K562 (cell line): ENCODE data around the gene BEST3. TPM values are rescaled to one million over a fixed set of nuclear protein-coding genes. Genes with fewer than 3 reads are reported as not detected.
A peak's percentile ranks its signal among the peaks of the same experiment; 100 is the strongest.

Experiments used
- BRCA1 ChIP-seq, 2 experiments: fragments of 450-650 bp in 1 of 2; sonication (generic) in 1 of 2; formaldehyde crosslinking in 1 of 2; IDR thresholded peaks; 2 replicates each; pipeline versions ENCODE4 v1.5.0 to v1.6.1; 2017 to 2020; ENCODE audit warnings: mild to moderate bottlenecking in 1 of 2, missing genetic modification reagents in 1 of 2
- C11orf30 ChIP-seq: fragments of 450-650 bp; IDR thresholded peaks from 2 replicates; pipeline ENCODE4 v1.6.1; 2016; ENCODE audit warnings: low read depth, mild to moderate bottlenecking
- CEBPZ ChIP-seq: fragments of 150-350 bp; IDR thresholded peaks from 2 replicates; pipeline ENCODE4 v1.6.1; 2014; ENCODE audit warnings: low read depth, mild to moderate bottlenecking, low read length, borderline replicate concordance
- COPS2 ChIP-seq: fragments of 450-650 bp; conservative IDR thresholded peaks from 2 replicates; pipeline ENCODE4 v1.6.1; 2016; ENCODE audit warnings: mild to moderate bottlenecking, moderate library complexity
- CREB3L1 ChIP-seq: fragments of 450-650 bp; IDR thresholded peaks from 2 replicates; pipeline ENCODE4 v1.6.1; 2014; ENCODE audit warnings: low read depth, mild to moderate bottlenecking, moderate library complexity, borderline replicate concordance
- ELF2 ChIP-seq: fragments of 250-450 bp; sonication (Bioruptor Pico); IDR thresholded peaks from 2 replicates; pipeline ENCODE4 v1.5.0; 2021; ENCODE audit warnings: mild to moderate bottlenecking
- EP300 ChIP-seq: IDR thresholded peaks from 2 replicates; pipeline ENCODE4 v1.6.1; 2012; ENCODE audit warnings: low read length, improper control_type of control experiment
- FOXJ3 ChIP-seq: sonication (generic); formaldehyde crosslinking; IDR thresholded peaks from 2 replicates; pipeline ENCODE4 v1.4.0; 2020; ENCODE audit warnings: mild to moderate bottlenecking, missing genetic modification reagents
- GATAD2A ChIP-seq: fragments of 450-650 bp; IDR thresholded peaks from 2 replicates; pipeline ENCODE4 v1.6.1; 2017
- GATAD2B ChIP-seq: fragments of 450-650 bp; IDR thresholded peaks from 2 replicates; pipeline ENCODE4 v1.6.1; 2017; ENCODE audit warnings: mild to moderate bottlenecking, borderline replicate concordance
- HMG20B ChIP-seq: fragments of 250-450 bp; sonication (Bioruptor Pico); IDR thresholded peaks from 2 replicates; pipeline ENCODE4 v1.5.0; 2021; ENCODE audit warnings: mild to moderate bottlenecking
- KLF6 ChIP-seq: fragments of 250-450 bp; sonication (Bioruptor Pico); IDR thresholded peaks from 2 replicates; pipeline ENCODE4 v1.4.0; 2020; ENCODE audit warnings: mild to moderate bottlenecking, moderate library complexity, borderline replicate concordance
- MAZ ChIP-seq, 2 experiments: fragments of 450-650 bp in 1 of 2; sonication (generic) in 1 of 2; formaldehyde crosslinking; IDR thresholded peaks in 1 of 2; conservative IDR thresholded peaks in 1 of 2; 2 replicates each; pipeline versions ENCODE4 v1.4.0 to v1.5.0; 2020; ENCODE audit warnings: mild to moderate bottlenecking in 1 of 2, missing genetic modification reagents in 1 of 2
- MCM7 ChIP-seq, 2 experiments: fragments of 450-650 bp; IDR thresholded peaks; 2 replicates each; pipeline ENCODE4 v1.6.1; 2016 to 2018
- POLR2G ChIP-seq: fragments of 200-400 bp; formaldehyde crosslinking; IDR thresholded peaks from 2 replicates; pipeline ENCODE4 v1.6.1; 2017; ENCODE audit warnings: low read depth, mild to moderate bottlenecking, antibody characterized with exemption, low read length, moderate library complexity
- SIRT6 ChIP-seq: IDR thresholded peaks from one replicate; pipeline ENCODE4 v1.6.1; 2012; ENCODE audit warnings: low read depth, mild to moderate bottlenecking, control low read depth, inconsistent platforms, low read length, moderate library complexity
- SP1 ChIP-seq: sonication (generic); formaldehyde crosslinking; IDR thresholded peaks from 2 replicates; pipeline ENCODE4 v1.8.1; 2022; ENCODE audit warnings: mild to moderate bottlenecking, missing genetic modification reagents
- TEAD2 ChIP-seq: fragments of 450-650 bp; IDR thresholded peaks from 2 replicates; pipeline ENCODE4 v1.6.1; 2016; ENCODE audit warnings: missing genetic modification characterization, control low read depth, missing compliant biosample characterization
- TFE3 ChIP-seq: fragments of 450-650 bp; formaldehyde crosslinking; IDR thresholded peaks from 2 replicates; pipeline ENCODE4 v1.4.0; 2020; ENCODE audit warnings: mild to moderate bottlenecking, mixed read lengths
- TSC22D4 ChIP-seq: fragments of 450-650 bp; IDR thresholded peaks from 2 replicates; pipeline ENCODE4 v1.6.1; 2016; ENCODE audit warnings: missing genetic modification characterization, missing biosample characterization, control low read depth
- USF1 ChIP-seq: sonication (generic); formaldehyde crosslinking; IDR thresholded peaks from 2 replicates; pipeline ENCODE4 v1.9.0; 2022; ENCODE audit warnings: mild to moderate bottlenecking, missing genetic modification reagents
- XRCC3 ChIP-seq: fragments of 450-650 bp; IDR thresholded peaks from 2 replicates; pipeline ENCODE4 v1.6.1; 2017; ENCODE audit warnings: mild to moderate bottlenecking, moderate library complexity
- ZBED1 ChIP-seq: IDR thresholded peaks from 2 replicates; pipeline ENCODE4 v1.6.1; 2014
- ZNF140 ChIP-seq: fragments of 250-450 bp; sonication (Bioruptor Pico); IDR thresholded peaks from 2 replicates; pipeline ENCODE4 v1.8.0; 2021; ENCODE audit warnings: moderate library complexity, mild to moderate bottlenecking, inconsistent platforms
- ZNF384 ChIP-seq: IDR thresholded peaks from 2 replicates; pipeline ENCODE4 v1.6.1; 2012; ENCODE audit warnings: low read depth, low read length, improper control_type of control experiment
- polyA plus RNA-seq, 8 experiments: library from polyadenylated mRNA; depleted of rRNA in 4 of 8; stranded (reverse) in 5 of 8; unstranded in 3 of 8; fragments of >200 nt; fragmentation: Nextera tagmentation in 2 of 8; fragmentation: Illumina TruSeq in 1 of 8; extraction: Ambion mirVana in 2 of 8; extraction: Trizol in 1 of 8; gene quantifications; 2 replicates each; pipeline versions ENCODE4 v1.2.1 to v1.2.3, GENCODE V29; 2011 to 2014; ENCODE audit warnings: inconsistent platforms in 1 of 8, missing spikeins in 1 of 8
- total RNA-seq, 7 experiments: library from RNA; depleted of rRNA in 6 of 7; stranded (reverse); fragments of >200 nt in 6 of 7; fragmentation: Illumina TruSeq in 2 of 7; extraction: Trizol in 2 of 7; gene quantifications; 2 replicates each; pipeline versions ENCODE4 v1.2.1 to v1.2.3, GENCODE V29; 2011 to 2021; ENCODE audit warnings: low replicate concordance in 1 of 7

BEST3 gene
- total and polyA plus RNA-seq, 9 of the 15 experiments (the other 6 are each of a cell fraction or from before 2014, with no cell fraction given), result 0.15 TPM; not detected in 8

GRCh38 chr12:69623970-69624369 is 75.1 kb downstream of the BEST3 start (continued):
- TF ChIP-seq TFE3 (CRISPR knock-in tag) (peak; percentile 63), FOXJ3 (CRISPR knock-in tag) (no peak), GATAD2A (peak; percentile 77), XRCC3 (no peak), GATAD2B (peak; percentile 92), USF1 (CRISPR knock-in tag) (peak; percentile 62), TSC22D4 (tag) (no peak), CREB3L1 (peak; percentile 57; the same call in 1 of the 2 replicates), ZBED1 (peak; percentile 97), SIRT6 (no peak), HMG20B (CRISPR knock-in tag) (no peak), EP300 (peak; percentile 95), TEAD2 (tag) (no peak), KLF6 (CRISPR knock-in tag) (peak; percentile 55; the same call in 1 of the 2 replicates), BRCA1 (IDR thresholded peaks at IDR 0.05) (no peak), BRCA1 (CRISPR knock-in tag; IDR thresholded peaks at IDR 0.05) (no peak), POLR2G (no peak), MAZ (CRISPR knock-in tag; conservative IDR thresholded peaks at IDR 0.05 in 1 of 2, IDR thresholded peaks at IDR 0.05 in 1 of 2) (peak; percentile 30 to 84; a peak in 2 of 4 replicates), C11orf30 (no peak), ELF2 (CRISPR knock-in tag) (no peak), COPS2 (no peak), ZNF384 (peak; percentile 63; the same call in 1 of the 2 replicates), CEBPZ (no peak), MCM7 (IDR thresholded peaks at IDR 0.05) (no peak), ZNF140 (no peak), SP1 (peak; percentile 84)
